ENCODE measurements around the gene TJP2. TPM values are rescaled to one million over a fixed set of nuclear protein-coding genes. Genes with fewer than 3 reads are reported as not detected.

The TJP2 gene
- total RNA-seq, 3 donors from 2014 or later (not counting 1 experiment from before 2014, with no cell fraction given), result 6.8 to 10.0 (median 9.6) TPM

GRCh38 chr9:69190086-69190862 lies 16.2 kb downstream of the TJP2 start:
- H3K4me3 Mint-ChIP-seq, result no peak overlapping the region
- no peak overlapping the region for H3K27ac Mint-ChIP-seq
- no peaks in the 10 kb centered on the region for H3K9me3 Mint-ChIP-seq
- no peaks in the 10 kb centered on the region for H3K4me1 Mint-ChIP-seq
- no peaks in the 10 kb centered on the region for H3K27me3 Mint-ChIP-seq (ENCODE audit: low read depth in 2 of 2)
- TF ChIP-seq CTCF (IDR thresholded peaks at IDR 0.05), result no peak
- H3K4me3 ChIP-seq (ENCODE audit: low read length), result no peak overlapping the region
- no peaks in the 10 kb centered on the region for H3K36me3 ChIP-seq (ENCODE audit: control insufficient read depth, insufficient read depth, low read length)
- H3K27ac ChIP-seq (ENCODE audit: low read length), result no peak overlapping the region
- H3K4me1 ChIP-seq (ENCODE audit: control insufficient read depth, insufficient read depth, low read length), result peaks cover 3% of the 10 kb centered on the region
- DNase-seq, result no peak
- H3K36me3 Mint-ChIP-seq, result no peaks in the 10 kb centered on the region
- ATAC-seq, result no peak
- intact Hi-C loops (cut with micrococcal nuclease), result loop anchor here (5.0 kb wide), 1 partner anchor 153 kb away; the partner anchor contains the start of gene FXN
- WGBS (ENCODE audit: insufficient coverage), result 80% methylated on average over 4 of the region's 5 CpGs
- no peaks in the 10 kb centered on the region for H3K27me3 ChIP-seq (ENCODE audit: control insufficient read depth, insufficient read depth, low read length)
- no peaks in the 10 kb centered on the region for H3K9me3 ChIP-seq (ENCODE audit: control insufficient read depth, insufficient read depth, low read length)

GRCh38 chr9:69190863-69191181 lies 16.7 kb downstream of the TJP2 start:
- Histone ChIP-seq H3K27ac (ENCODE audit: low read length) (no peak overlapping the region), H3K27me3 (ENCODE audit: control insufficient read depth, insufficient read depth, low read length) (no peaks in the 10 kb centered on the region), H3K4me3 (ENCODE audit: low read length) (no peak overlapping the region), H3K36me3 (ENCODE audit: control insufficient read depth, insufficient read depth, low read length) (no peaks in the 10 kb centered on the region), H3K4me1 (ENCODE audit: control insufficient read depth, insufficient read depth, low read length) (peaks cover 3% of the 10 kb centered on the region), H3K9me3 (ENCODE audit: control insufficient read depth, insufficient read depth, low read length) (no peaks in the 10 kb centered on the region)
- H3K27me3 Mint-ChIP-seq (ENCODE audit: low read depth in 2 of 2), result no peaks in the 10 kb centered on the region
- intact Hi-C loops (cut with micrococcal nuclease), result loop anchor here (5.0 kb wide), 1 partner anchor 154 kb away; the partner anchor contains the start of gene FXN
- no peaks in the 10 kb centered on the region for H3K4me1 Mint-ChIP-seq
- no peak overlapping the region for H3K4me3 Mint-ChIP-seq
- TF ChIP-seq CTCF (IDR thresholded peaks at IDR 0.05), result no peak
- ATAC-seq (no peak), DNase-seq (no peak)
- no peaks in the 10 kb centered on the region for H3K9me3 Mint-ChIP-seq
- no peak overlapping the region for H3K27ac Mint-ChIP-seq
- 100% methylated on average over 1 of the region's 1 CpG for WGBS (ENCODE audit: insufficient coverage)
- no peaks in the 10 kb centered on the region for H3K36me3 Mint-ChIP-seq

GRCh38 chr9:69191231-69191630 lies 17.2 kb downstream of the TJP2 start:
- no peak for DNase-seq
- Histone ChIP-seq H3K36me3 (ENCODE audit: control insufficient read depth, insufficient read depth, low read length) (no peaks in the 10 kb centered on the region), H3K4me1 (ENCODE audit: control insufficient read depth, insufficient read depth, low read length) (peaks cover 3% of the 10 kb centered on the region), H3K27me3 (ENCODE audit: control insufficient read depth, insufficient read depth, low read length) (no peaks in the 10 kb centered on the region), H3K9me3 (ENCODE audit: control insufficient read depth, insufficient read depth, low read length) (no peaks in the 10 kb centered on the region), H3K4me3 (ENCODE audit: low read length) (no peak overlapping the region), H3K27ac (ENCODE audit: low read length) (no peak overlapping the region)
- Mint-ChIP-seq H3K27me3 (ENCODE audit: low read depth in 2 of 2) (no peaks in the 10 kb centered on the region), H3K9me3 (no peaks in the 10 kb centered on the region), H3K4me1 (no peaks in the 10 kb centered on the region), H3K36me3 (no peaks in the 10 kb centered on the region), H3K4me3 (no peak overlapping the region), H3K27ac (no peak overlapping the region)
- no peak for ATAC-seq
- intact Hi-C loops (cut with micrococcal nuclease), result loop anchor here (5.0 kb wide), 1 partner anchor 154 kb away; the partner anchor contains the start of gene FXN
- WGBS (ENCODE audit: insufficient coverage), result 77% methylated on average over 3 of the region's 3 CpGs
- no peak for TF ChIP-seq CTCF (IDR thresholded peaks at IDR 0.05)
